ENCODE results near the gene KLHL29. TPM values are rescaled to one million over a fixed set of nuclear protein-coding genes. Genes with fewer than 3 reads are reported as not detected.

Gene KLHL29
- total RNA-seq, 2 experiments from 2014 or later: 0.23 to 0.66 TPM

GRCh38 chr2:23478933-23479683, 94.1 kb downstream of the KLHL29 start:
- no peaks in the 10 kb centered on the region for H3K9me2 ChIP-seq (ENCODE audit: insufficient read depth, low read length)
- BruUV-seq (replicated peaks): no TSS peak
- H3K4me2 ChIP-seq (ENCODE audit: low read length): no peak overlapping the region
- H3K27ac ChIP-seq (ENCODE audit: low read depth, low read length, poor library complexity, severe bottlenecking): no peak overlapping the region
- no peaks in the 10 kb centered on the region for H3K36me3 ChIP-seq (ENCODE audit: insufficient read depth, low read length)
- H3K79me2 ChIP-seq (ENCODE audit: insufficient read depth, low read depth, low read length): no peaks in the 10 kb centered on the region
- intact Hi-C loops (cut with micrococcal nuclease; ENCODE audit: unreplicated experiment): no loop called here
- H3K4me1 ChIP-seq (ENCODE audit: insufficient read depth, low read length, poor library complexity, severe bottlenecking): no peaks in the 10 kb centered on the region
- H2AFZ ChIP-seq (ENCODE audit: low read length): no peak overlapping the region
- ChIA-PET CTCF (ENCODE audit: unreplicated experiment) (no interaction called here), POLR2A (no interaction called here)
- no peaks in the 10 kb centered on the region for H3K9me3 ChIP-seq (ENCODE audit: low read length)
- TF ChIP-seq CTCF (conservative IDR thresholded peaks at IDR 0.05; ENCODE audit: low read length): no peak
- no peak for TF ChIP-seq EZH2phosphoT487 (IDR thresholded peaks at IDR 0.05; ENCODE audit: borderline replicate concordance, low read depth, low read length)
- H3K4me3 ChIP-seq (ENCODE audit: low read depth, low read length, poor library complexity, severe bottlenecking): no peak overlapping the region
- DNase-seq (ENCODE audit: low spot score): no peak
- no peaks in the 10 kb centered on the region for H4K20me1 ChIP-seq (ENCODE audit: insufficient read depth, low read length)

GRCh38 chr2:23480957-23481797, 96.2 kb downstream of the KLHL29 start:
- Histone ChIP-seq H4K20me1 (ENCODE audit: insufficient read depth, low read length) (no peaks in the 10 kb centered on the region), H3K4me1 (ENCODE audit: insufficient read depth, low read length, poor library complexity, severe bottlenecking) (no peaks in the 10 kb centered on the region), H3K27ac (ENCODE audit: low read depth, low read length, poor library complexity, severe bottlenecking) (no peak overlapping the region), H3K4me2 (ENCODE audit: low read length) (no peak overlapping the region), H3K36me3 (ENCODE audit: insufficient read depth, low read length) (no peaks in the 10 kb centered on the region), H3K4me3 (ENCODE audit: low read depth, low read length, poor library complexity, severe bottlenecking) (no peak overlapping the region), H2AFZ (ENCODE audit: low read length) (no peak overlapping the region), H3K9me2 (ENCODE audit: insufficient read depth, low read length) (no peaks in the 10 kb centered on the region), H3K9me3 (ENCODE audit: low read length) (no peaks in the 10 kb centered on the region), H3K79me2 (ENCODE audit: insufficient read depth, low read depth, low read length) (no peaks in the 10 kb centered on the region)
- no TSS peak for BruUV-seq (replicated peaks)
- ChIA-PET POLR2A (no interaction called here), CTCF (ENCODE audit: unreplicated experiment) (no interaction called here)
- TF ChIP-seq CTCF (conservative IDR thresholded peaks at IDR 0.05; ENCODE audit: low read length): no peak
- DNase-seq (ENCODE audit: low spot score): no peak
- intact Hi-C loops (cut with micrococcal nuclease; ENCODE audit: unreplicated experiment): no loop called here

- intact Hi-C loops (cut with micrococcal nuclease; ENCODE audit: unreplicated experiment): no loop called here
- BruUV-seq (replicated peaks): no TSS peak
- Histone ChIP-seq H4K20me1 (ENCODE audit: insufficient read depth, low read length) (no peaks in the 10 kb centered on the region), H3K4me2 (ENCODE audit: low read length) (no peak overlapping the region), H2AFZ (ENCODE audit: low read length) (no peak overlapping the region), H3K36me3 (ENCODE audit: insufficient read depth, low read length) (no peaks in the 10 kb centered on the region), H3K4me1 (ENCODE audit: insufficient read depth, low read length, poor library complexity, severe bottlenecking) (no peaks in the 10 kb centered on the region), H3K9me3 (ENCODE audit: low read length) (no peaks in the 10 kb centered on the region), H3K79me2 (ENCODE audit: insufficient read depth, low read depth, low read length) (no peaks in the 10 kb centered on the region), H3K27ac (ENCODE audit: low read depth, low read length, poor library complexity, severe bottlenecking) (no peak overlapping the region), H3K4me3 (ENCODE audit: low read depth, low read length, poor library complexity, severe bottlenecking) (no peak overlapping the region), H3K9me2 (ENCODE audit: insufficient read depth, low read length) (no peaks in the 10 kb centered on the region)
- DNase-seq (ENCODE audit: low spot score): no peak
- ChIA-PET POLR2A (no interaction called here), CTCF (ENCODE audit: unreplicated experiment) (no interaction called here)
- TF ChIP-seq EZH2phosphoT487 (IDR thresholded peaks at IDR 0.05; ENCODE audit: borderline replicate concordance, low read depth, low read length) (no peak), CTCF (conservative IDR thresholded peaks at IDR 0.05; ENCODE audit: low read length) (no peak)
Observed at GRCh38 chr2:23482188-23482587, 97.2 kb downstream of the KLHL29 start.

Measured in OCI-LY7 (cell line).